GM19238 (cell line): ENCODE data around the gene TCAF2.
"Not testable (repeated sequence)": the region's sequence is repeated elsewhere in the genome, so short reads cannot be mapped to it uniquely, and the experiment has no call there.

Experiments used
- DNase-seq: peaks from one replicate; pipeline ENCODE4 v3.0.0; 2011; ENCODE audit warnings: low spot score; ENCODE audit not compliant: insufficient read length

Gene TCAF2

DNA sequence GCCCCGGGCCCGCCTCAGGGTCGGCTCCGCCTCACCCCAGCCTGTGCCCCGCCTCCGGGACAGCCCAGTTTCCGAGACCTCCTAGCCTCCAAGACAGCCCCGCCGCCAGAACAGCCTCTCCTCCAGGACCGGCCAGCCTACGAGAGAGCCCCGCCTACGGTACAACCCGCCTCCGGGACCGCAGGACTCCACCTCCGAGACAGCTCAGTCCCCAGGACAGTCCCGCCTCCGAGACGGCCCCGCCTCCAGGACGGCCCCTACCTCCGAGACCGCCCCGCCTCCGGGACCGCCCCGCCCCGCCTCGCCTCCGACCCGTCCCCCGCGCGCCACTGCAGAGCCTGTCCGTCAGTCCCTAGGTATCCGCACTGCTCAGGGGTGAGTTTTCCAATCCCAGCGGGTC lies at the start of gene TCAF2:
TSS of gene TCAF2 (plus strand) at position 329 of the 400 bp plus-strand sequence.
- not testable (repeated sequence) for DNase-seq

DNA sequence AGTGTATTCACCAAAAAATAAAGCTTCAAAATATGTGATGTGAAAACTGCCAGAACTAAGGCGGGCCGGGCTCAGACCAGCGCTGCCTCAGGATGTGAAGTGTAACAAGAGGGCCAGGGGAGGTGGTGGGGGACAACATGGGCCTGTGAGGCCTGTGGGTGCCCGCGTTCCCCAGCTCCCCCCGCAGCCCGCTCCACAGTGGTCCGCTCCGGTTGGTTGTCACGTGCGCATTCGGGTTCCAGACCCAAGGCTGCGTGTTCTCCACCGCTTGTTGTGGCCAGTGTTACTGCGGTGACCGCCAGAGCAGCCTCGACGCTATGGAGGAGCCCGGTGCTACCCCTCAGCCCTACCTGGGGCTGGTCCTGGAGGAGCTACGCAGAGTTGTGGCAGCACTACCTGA lies 49.3 kb upstream of the TCAF2 start, which contains the start of gene CTAGE15:
TSS of gene CTAGE15 (plus strand) at position 301 of the 400 bp plus-strand sequence. CDS start at position 318, 17 bp downstream.
- DNase-seq: not testable (repeated sequence)

DNA sequence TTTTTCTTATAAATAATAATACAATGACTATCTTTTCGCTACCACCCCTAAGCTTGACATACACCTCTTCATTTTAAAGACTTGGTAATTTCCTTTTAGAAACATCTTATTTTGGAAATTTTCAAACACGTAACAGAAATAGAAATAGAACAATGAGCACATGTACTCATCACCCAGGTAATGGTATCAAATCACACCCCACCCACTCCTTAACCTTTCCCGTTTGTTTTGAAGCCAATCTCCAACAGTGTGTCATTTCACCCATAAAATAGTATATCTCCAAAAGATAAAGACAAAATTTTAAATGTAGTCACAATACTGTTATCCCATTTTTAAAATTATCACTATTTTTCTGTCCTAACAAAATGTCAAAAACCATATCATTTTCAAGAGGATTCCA lies 32.6 kb upstream of the TCAF2 start:
- DNase-seq: not testable (repeated sequence)

GRCh38 chr7:143589897-143590296 lies 30.9 kb upstream of the TCAF2 start:
- not testable (repeated sequence) for DNase-seq

DNA sequence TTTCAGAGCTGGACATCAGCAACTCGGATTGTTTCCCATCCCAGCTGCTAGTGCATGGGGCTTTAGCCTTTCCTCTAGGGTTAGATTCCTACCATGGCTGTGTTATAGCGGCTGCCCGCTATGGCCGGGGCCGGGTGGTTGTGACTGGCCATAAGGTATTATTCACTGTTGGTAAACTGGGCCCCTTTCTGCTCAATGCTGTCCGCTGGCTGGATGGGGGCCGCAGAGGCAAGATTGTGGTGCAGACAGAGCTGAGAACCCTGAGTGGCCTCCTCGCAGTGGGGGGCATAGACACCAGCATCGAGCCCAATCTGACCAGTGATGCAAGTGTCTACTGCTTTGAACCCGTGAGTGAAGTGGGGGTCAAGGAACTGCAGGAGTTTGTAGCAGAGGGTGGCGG lies 22.7 kb upstream of the TCAF2 start:
- DNase-seq: not testable (repeated sequence)

- not testable (repeated sequence) for DNase-seq
Observed at GRCh38 chr7:143603549-143603948, 17.2 kb upstream of the TCAF2 start.

GRCh38 chr7:143606088-143606487 lies 14.7 kb upstream of the TCAF2 start:
- not testable (repeated sequence) for DNase-seq

DNA sequence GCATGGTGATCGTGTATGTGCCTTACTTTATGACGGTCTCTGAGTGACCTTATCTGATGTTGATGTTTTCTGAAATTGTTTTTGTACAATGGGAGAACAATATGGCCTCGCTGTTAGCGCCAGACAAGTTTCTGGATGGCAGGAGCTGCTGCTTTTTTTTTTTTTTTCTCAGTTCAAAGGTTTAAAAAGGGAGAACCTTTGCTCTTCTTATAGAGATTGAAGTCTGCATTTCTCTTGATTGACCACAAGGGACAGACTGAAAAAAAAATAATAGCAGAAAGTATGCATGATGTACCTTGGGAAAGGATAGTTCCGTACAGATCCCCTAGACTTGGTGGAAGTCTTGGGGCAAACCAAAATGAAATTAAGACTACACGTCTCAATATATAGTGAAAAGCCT lies 5.2 kb upstream of the TCAF2 start:
- DNase-seq: not testable (repeated sequence)

DNA sequence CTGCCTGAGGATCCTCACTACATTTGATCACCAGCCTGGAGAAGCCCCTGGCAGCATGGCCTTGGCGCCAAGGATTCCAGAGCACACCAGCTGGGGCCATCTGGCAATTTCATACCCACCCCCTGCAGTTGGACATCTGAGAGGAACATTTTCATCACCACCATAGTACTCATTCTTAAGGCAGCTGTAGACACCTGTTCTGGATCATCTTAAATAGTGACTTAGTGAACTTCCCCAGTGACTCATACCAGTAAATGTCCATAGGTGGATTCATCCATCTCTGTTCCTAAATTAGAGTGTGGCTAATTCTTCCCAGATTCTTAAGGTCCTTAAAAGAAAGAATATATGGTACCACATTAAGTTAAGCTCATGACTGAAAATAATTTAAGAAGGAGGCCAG lies 3.6 kb upstream of the TCAF2 start:
- DNase-seq: not testable (repeated sequence)

- DNase-seq: not testable (repeated sequence)
Observed at GRCh38 chr7:143620058-143620457, 716 bp upstream of the TCAF2 start.

GRCh38 chr7:143621175-143621574 lies 401 bp downstream of the TCAF2 start:
- not testable (repeated sequence) for DNase-seq

GRCh38 chr7:143622130-143622529 lies 1.4 kb downstream of the TCAF2 start:
- DNase-seq: not testable (repeated sequence)

GRCh38 chr7:143630653-143631052 lies 9.9 kb downstream of the TCAF2 start:
- not testable (repeated sequence) for DNase-seq

GRCh38 chr7:143632506-143632905 lies 11.7 kb downstream of the TCAF2 start:
- DNase-seq: not testable (repeated sequence)

DNA sequence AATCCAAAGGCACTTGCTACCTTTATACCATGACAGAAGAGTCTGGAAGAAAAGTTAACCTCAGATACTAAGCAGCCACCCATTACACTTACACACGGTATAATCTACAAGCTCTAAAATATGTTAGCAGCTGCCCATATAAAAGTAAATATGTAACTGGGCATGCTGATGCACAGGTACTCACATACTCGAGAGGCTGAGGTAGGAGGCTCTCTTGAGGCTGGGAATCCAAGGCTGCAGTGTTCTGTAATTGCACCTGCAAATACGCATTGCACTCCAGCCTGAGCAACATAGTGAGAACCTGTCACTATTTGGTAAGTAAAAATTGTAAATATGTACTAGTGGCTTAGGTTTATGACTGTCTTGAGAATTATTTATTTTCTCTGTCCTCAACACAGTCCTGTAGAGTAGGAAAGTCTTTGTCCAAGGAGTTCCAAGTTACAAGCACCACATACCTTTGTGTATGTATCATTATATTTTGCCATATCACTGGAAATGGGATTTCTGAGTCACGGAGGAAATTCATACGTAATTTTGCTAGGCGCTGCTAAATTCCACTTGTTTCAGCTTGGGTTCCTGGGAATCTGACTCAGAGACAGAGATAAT lies 12.3 kb downstream of the TCAF2 start:
- not testable (repeated sequence) for DNase-seq

DNA sequence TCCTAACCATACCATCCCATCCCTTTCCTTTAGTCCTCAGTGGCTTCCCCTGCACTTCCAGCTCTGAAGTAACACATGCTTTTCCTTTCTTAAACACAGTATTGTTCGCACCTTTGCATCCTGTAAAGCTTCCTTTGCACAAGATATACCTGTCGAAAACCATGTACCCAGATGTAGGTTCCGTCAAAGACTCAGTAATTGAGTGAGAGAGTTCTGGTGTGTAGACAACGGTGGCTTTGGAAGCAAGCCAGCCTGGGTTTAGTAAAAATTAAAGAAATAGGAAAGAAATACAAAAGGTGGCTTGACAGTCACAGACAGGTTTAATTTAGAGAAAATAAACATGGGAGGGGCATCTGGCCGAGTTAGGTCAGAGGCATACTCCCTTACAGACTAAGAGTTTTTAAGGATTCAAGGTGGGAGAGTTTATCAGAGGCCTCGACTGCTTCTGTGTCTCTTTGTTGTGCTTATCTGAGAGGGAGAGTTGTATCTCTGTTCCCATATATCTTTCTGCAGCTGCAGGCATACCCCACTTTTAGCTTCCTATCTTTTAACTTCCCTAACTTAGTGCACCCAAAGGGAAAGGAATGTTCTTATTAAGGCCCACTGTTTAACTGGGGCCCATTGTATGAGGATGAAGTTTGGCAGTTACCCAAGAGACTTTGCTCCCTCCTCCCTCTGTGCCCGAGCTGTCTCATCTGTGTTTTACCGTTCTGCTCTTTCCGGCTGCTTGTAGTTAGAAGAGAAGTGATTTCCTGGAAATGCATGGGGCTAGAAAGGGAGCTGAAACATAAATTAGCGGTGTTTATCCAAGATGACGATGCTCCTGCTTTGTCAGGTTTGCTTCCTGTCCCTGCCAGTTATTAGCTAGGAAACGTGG lies 14.8 kb downstream of the TCAF2 start:
- DNase-seq: not testable (repeated sequence)

- DNase-seq: not testable (repeated sequence)
Observed at GRCh38 chr7:143639372-143639771, 18.6 kb downstream of the TCAF2 start.

DNA sequence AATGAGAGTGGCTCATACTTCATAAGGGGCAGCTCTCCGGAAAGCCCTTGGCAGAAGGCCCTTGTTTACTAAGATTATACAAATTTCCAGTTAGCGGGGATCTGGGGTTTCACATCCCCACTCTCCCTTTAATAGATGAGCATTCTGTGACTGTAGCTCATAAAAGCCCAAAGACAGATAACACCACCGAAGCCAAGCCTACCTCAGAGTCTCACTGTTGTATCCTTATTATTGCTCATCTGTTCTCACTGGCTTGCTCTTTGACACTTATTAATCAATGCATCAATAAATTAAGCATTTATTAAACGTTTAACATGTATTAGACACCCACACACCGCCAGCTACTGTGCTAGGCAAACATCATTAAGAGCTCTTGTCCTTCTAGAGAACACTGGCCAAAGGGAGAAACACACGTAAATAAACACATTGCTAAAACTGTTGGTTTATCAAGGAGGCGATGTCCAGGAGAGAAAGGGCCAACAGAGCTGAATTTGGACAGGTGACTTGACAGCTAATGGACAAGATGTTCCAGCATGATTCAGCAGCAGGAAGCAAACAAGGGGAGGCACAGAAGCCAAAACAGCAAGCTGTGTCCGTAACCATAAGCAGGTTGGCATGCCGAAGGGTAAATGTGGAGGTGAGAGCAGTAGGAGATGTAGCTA lies 19.9 kb downstream of the TCAF2 start:
- not testable (repeated sequence) for DNase-seq

GRCh38 chr7:143646598-143646997 lies 25.8 kb downstream of the TCAF2 start:
- DNase-seq: not testable (repeated sequence)

DNA sequence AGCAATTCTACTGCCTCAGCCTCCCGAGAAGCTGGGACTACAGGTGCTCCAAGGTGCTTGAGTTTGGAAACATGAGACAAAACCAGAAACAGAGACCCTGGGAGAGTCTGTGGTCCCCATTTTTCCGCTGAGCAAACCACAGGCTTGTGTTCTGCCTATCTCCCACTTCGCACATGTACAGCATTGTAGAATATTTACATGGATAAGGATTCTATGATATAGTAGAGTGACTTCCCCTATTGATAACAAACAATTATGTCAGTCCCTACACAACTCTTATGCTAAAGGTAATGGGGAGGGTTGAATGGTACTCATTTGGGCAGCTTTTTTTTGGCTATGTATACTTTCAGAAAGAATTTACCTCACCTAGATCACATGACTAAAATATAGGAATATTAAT lies 29.1 kb downstream of the TCAF2 start:
- not testable (repeated sequence) for DNase-seq

DNA sequence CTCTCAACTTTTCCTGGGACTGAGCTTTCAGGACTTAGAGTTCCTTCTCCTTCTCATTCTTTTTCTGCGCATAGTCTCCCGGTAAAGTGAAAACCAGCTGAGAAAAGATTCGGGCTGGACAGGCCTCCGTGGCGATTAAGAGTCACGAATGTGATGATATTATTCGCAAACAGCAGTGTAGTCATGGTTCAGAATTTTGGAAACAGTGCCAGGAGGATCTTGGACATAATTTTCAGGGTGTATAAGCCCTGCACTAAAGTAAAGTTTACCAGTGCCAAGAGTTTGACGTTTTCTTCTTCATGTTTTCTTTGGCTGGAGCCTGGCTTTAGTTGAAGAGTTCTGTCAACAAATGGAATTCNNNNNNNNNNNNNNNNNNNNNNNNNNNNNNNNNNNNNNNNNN lies 29.7 kb downstream of the TCAF2 start:
- DNase-seq: not testable (repeated sequence)
